ENCODE results near the gene DGKA.
"Not testable (repeated sequence)": the region's sequence is repeated elsewhere in the genome, so short reads cannot be mapped to it uniquely, and the experiment has no call there.

DNA sequence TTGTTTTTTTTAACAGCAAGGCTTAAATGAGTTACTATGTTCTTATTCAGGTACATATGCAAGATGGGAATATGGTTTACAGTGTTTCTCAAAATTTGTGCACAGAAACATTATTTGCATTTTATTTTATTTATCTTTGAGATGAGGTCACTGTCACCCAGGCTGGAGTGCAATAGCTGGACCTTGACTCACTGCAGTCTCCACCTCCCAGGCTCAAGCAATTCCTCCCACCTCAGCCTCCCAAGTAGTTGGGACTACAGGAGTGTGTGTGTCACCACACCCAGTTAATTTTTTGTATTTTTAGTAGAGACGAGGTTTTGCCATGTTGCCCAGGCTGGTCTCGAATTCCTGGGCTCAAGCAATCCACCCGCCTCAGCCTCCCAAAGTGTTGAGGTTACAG is 11.9 kb upstream of the DGKA start:
- TF ChIP-seq, protein P1, sequence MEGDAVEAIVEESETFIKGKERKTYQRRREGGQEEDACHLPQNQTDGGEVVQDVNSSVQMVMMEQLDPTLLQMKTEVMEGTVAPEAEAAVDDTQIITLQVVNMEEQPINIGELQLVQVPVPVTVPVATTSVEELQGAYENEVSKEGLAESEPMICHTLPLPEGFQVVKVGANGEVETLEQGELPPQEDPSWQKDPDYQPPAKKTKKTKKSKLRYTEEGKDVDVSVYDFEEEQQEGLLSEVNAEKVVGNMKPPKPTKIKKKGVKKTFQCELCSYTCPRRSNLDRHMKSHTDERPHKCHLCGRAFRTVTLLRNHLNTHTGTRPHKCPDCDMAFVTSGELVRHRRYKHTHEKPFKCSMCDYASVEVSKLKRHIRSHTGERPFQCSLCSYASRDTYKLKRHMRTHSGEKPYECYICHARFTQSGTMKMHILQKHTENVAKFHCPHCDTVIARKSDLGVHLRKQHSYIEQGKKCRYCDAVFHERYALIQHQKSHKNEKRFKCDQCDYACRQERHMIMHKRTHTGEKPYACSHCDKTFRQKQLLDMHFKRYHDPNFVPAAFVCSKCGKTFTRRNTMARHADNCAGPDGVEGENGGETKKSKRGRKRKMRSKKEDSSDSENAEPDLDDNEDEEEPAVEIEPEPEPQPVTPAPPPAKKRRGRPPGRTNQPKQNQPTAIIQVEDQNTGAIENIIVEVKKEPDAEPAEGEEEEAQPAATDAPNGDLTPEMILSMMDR (conservative IDR thresholded peaks at IDR 0.05; ENCODE audit: low read depth, low read length) = not testable (repeated sequence)
- TF ChIP-seq EZH2 (IDR thresholded peaks at IDR 0.05; ENCODE audit: low read length, unreplicated experiment) = not testable (repeated sequence)

Data from PC-3 (cell line).